ENCODE results near the gene SESN2. TPM values are rescaled to one million over a fixed set of nuclear protein-coding genes. Genes with fewer than 3 reads are reported as not detected.

The SESN2 gene
- total and polyA plus RNA-seq, 2 donors (not counting 1 experiment from before 2014, with no cell fraction given): 4.5 to 5.4 TPM

DNA sequence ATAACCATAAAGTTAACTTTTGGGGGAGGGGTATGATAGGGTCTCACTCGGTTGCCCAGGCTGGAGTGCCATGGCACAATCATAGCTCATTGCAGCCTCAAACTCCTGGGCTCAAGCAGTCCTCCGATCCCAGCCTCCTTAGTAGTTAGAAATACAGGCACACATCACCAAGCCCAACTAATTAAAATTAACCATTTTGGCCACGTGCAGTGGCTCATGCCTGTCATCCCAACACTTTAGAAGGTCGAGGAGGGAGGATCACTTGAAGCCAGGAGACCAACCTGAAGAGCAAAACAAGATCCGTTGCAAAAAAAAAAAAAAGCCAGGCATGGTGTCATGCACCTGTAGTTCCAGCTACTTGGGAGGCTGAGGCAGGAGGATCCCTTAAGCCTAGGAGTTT, 42.9 kb downstream of the SESN2 start:
- H2AFZ ChIP-seq (ENCODE audit: insufficient read depth, low read depth, low read length, poor library complexity, severe bottlenecking): no peak overlapping the region
- no peaks in the 10 kb centered on the region for H3K4me1 ChIP-seq (ENCODE audit: control insufficient read depth in 2 of 2, insufficient read depth in 2 of 2, low read length in 2 of 2)
- no peak overlapping the region for H3K9ac ChIP-seq (ENCODE audit: low read length)
- ChIA-PET POLR2A (interaction anchor here (0.8 kb wide), 1 partner anchor 27 kb away, joined by 3 read pairs; the partner anchor contains the start of gene MED18), CTCF (interaction anchor here (0.7 kb wide), 1 partner anchor 9 kb away, joined by 4 read pairs; no protein-coding TSS in a partner anchor)
- ATAC-seq (ENCODE audit: low read depth) (no peak), DNase-seq (no peak)
- H3K27ac ChIP-seq (ENCODE audit: low read length in 2 of 2): no peak overlapping the region
- no peak overlapping the region for H3K4me3 ChIP-seq (ENCODE audit: control extremely low read depth in 1 of 5, extremely low read depth in 1 of 5, insufficient read depth in 1 of 5, low read depth in 2 of 5, low read length in 4 of 5)
- no peaks in the 10 kb centered on the region for H3K9me3 ChIP-seq (ENCODE audit: control extremely low read depth in 1 of 3, control insufficient read depth in 2 of 3, insufficient read depth in 1 of 3, low read length in 2 of 3)
- H3K36me3 ChIP-seq (replicated peaks in 1 of 2; ENCODE audit: control extremely low read depth in 1 of 2, control insufficient read depth in 1 of 2, extremely low read depth in 1 of 2, insufficient read depth in 2 of 2, low read length in 1 of 2): no peaks in the 10 kb centered on the region
- peaks cover 3% of the 10 kb centered on the region for H3K27me3 Mint-ChIP-seq
- H3K79me2 ChIP-seq (ENCODE audit: control insufficient read depth, insufficient read depth, low read length): no peaks in the 10 kb centered on the region
- H3K27ac Mint-ChIP-seq: no peak overlapping the region
- no peak for TF ChIP-seq EZH2 (IDR thresholded peaks at IDR 0.05; ENCODE audit: borderline replicate concordance, insufficient read depth, low read depth, low read length, poor library complexity, severe bottlenecking)
- 83% methylated on average over 4 of the region's 5 CpGs for WGBS (ENCODE audit: insufficient coverage)
- no peaks in the 10 kb centered on the region for H4K20me1 ChIP-seq (ENCODE audit: control insufficient read depth, insufficient read depth, low read length, poor library complexity, severe bottlenecking)
- no peaks in the 10 kb centered on the region for H3K4me1 Mint-ChIP-seq
- no peaks in the 10 kb centered on the region for H3K27me3 ChIP-seq (replicated peaks in 1 of 4; ENCODE audit: control extremely low read depth in 1 of 4, control insufficient read depth in 3 of 4, insufficient read depth in 4 of 4, low read length in 3 of 4)
- intact Hi-C loops (cut with micrococcal nuclease): no loop called here
- no peak overlapping the region for H3K4me2 ChIP-seq (replicated peaks; ENCODE audit: low read depth, low read length, poor library complexity, severe bottlenecking)
- no peak overlapping the region for H3K4me3 Mint-ChIP-seq
- H3K9me3 Mint-ChIP-seq (ENCODE audit: insufficient read depth): no peaks in the 10 kb centered on the region

DNA sequence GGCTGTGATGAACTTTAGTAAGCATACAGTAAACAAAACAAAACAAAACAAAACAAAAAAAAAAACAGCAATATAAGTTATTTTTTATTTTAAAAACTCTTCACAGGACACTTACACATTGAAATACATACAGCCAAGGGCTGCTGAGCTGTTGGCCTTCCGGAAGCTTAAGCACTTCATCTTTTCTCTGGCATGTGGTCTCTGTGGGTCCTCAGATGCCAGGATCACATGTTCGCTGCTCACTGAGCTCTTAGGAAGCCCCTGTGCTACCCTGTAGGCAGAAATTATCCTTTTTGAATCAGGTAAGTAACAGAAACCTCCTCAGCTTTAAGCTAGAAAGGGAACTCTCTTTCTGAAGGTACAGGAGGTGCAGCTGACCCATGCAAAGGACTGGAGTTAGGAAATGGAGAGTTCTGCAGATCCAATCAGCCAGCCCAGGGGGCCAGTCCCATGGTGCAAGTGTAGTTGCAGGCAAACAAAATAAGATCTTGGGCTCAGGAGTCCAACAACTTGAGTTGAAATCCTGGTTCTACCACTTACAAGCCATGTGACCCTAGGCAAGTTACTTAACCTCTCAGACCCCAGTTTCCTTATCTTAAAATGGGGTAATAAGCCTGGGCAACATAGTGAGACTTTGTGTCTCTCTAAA, 47.1 kb downstream of the SESN2 start:
- CTCF ChIA-PET: no interaction called here

More for the DNA sequence above, 47.1 kb downstream of the SESN2 start:
- DNase-seq: no peak
- Histone ChIP-seq H3K27ac (ENCODE audit: low read length in 2 of 2) (no peak overlapping the region), H3K4me2 (replicated peaks; ENCODE audit: low read depth, low read length, poor library complexity, severe bottlenecking) (no peak overlapping the region), H3K9me3 (ENCODE audit: control extremely low read depth in 1 of 3, control insufficient read depth in 2 of 3, insufficient read depth in 1 of 3, low read length in 2 of 3) (peaks cover 0 to 4% (median 0%) of the 10 kb centered on the region in 3 donors), H3K27me3 (replicated peaks in 1 of 4; ENCODE audit: control extremely low read depth in 1 of 4, control insufficient read depth in 3 of 4, insufficient read depth in 4 of 4, low read length in 3 of 4) (peaks cover 0 to 2% (median 0%) of the 10 kb centered on the region in 4 experiments), H3K36me3 (replicated peaks in 1 of 2; ENCODE audit: control extremely low read depth in 1 of 2, control insufficient read depth in 1 of 2, extremely low read depth in 1 of 2, insufficient read depth in 2 of 2, low read length in 1 of 2) (no peaks in the 10 kb centered on the region), H2AFZ (ENCODE audit: insufficient read depth, low read depth, low read length, poor library complexity, severe bottlenecking) (peak overlapping the region; percentile 32), H4K20me1 (ENCODE audit: control insufficient read depth, insufficient read depth, low read length, poor library complexity, severe bottlenecking) (no peaks in the 10 kb centered on the region), H3K79me2 (ENCODE audit: control insufficient read depth, insufficient read depth, low read length) (no peaks in the 10 kb centered on the region), H3K9ac (ENCODE audit: low read length) (no peak overlapping the region), H3K4me1 (ENCODE audit: control insufficient read depth in 2 of 2, insufficient read depth in 2 of 2, low read length in 2 of 2) (no peaks in the 10 kb centered on the region), H3K4me3 (ENCODE audit: control extremely low read depth in 1 of 5, extremely low read depth in 1 of 5, insufficient read depth in 1 of 5, low read depth in 2 of 5, low read length in 4 of 5) (no peak overlapping the region)
- POLR2A ChIA-PET: no interaction called here
- no peak for ATAC-seq (ENCODE audit: low read depth)
- intact Hi-C loops (cut with micrococcal nuclease): no loop called here
- Mint-ChIP-seq H3K9me3 (ENCODE audit: insufficient read depth) (no peaks in the 10 kb centered on the region), H3K4me3 (no peak overlapping the region), H3K4me1 (no peaks in the 10 kb centered on the region), H3K27me3 (no peaks in the 10 kb centered on the region), H3K27ac (no peak overlapping the region)
- TF ChIP-seq, protein P1, sequence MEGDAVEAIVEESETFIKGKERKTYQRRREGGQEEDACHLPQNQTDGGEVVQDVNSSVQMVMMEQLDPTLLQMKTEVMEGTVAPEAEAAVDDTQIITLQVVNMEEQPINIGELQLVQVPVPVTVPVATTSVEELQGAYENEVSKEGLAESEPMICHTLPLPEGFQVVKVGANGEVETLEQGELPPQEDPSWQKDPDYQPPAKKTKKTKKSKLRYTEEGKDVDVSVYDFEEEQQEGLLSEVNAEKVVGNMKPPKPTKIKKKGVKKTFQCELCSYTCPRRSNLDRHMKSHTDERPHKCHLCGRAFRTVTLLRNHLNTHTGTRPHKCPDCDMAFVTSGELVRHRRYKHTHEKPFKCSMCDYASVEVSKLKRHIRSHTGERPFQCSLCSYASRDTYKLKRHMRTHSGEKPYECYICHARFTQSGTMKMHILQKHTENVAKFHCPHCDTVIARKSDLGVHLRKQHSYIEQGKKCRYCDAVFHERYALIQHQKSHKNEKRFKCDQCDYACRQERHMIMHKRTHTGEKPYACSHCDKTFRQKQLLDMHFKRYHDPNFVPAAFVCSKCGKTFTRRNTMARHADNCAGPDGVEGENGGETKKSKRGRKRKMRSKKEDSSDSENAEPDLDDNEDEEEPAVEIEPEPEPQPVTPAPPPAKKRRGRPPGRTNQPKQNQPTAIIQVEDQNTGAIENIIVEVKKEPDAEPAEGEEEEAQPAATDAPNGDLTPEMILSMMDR (IDR thresholded peaks at IDR 0.05): no peak
- no peak for TF ChIP-seq EZH2 (IDR thresholded peaks at IDR 0.05; ENCODE audit: borderline replicate concordance, insufficient read depth, low read depth, low read length, poor library complexity, severe bottlenecking)
- WGBS (ENCODE audit: insufficient coverage): 11% methylated on average over 2 of the region's 2 CpGs
